Neural cell (in vitro differentiated cells): ENCODE results near the gene CDK13. TPM values are rescaled to one million over a fixed set of nuclear protein-coding genes. Genes with fewer than 3 reads are reported as not detected.

Experiments used
- H2AFZ ChIP-seq: fragments of 200-600, 300-800 bp; sonication (generic), shearing (Covaris generic); 2 replicates; pipeline ENCODE4 v1.6.0; 2014; ENCODE audit warnings: low read depth, mild to moderate bottlenecking, antibody characterized with exemption, low read length, moderate library complexity
- H3F3A ChIP-seq: fragments of 200-600 bp; shearing (Covaris generic); 2 replicates; pipeline ENCODE4 v1.6.1; 2016; ENCODE audit warnings: mild to moderate bottlenecking, moderate library complexity, mixed read lengths, antibody characterized with exemption, low read length; ENCODE audit not compliant: insufficient read depth, poor library complexity, severe bottlenecking
- H3K27ac ChIP-seq: fragments of 200-600, 300-800 bp; sonication (generic), shearing (Covaris generic); 2 replicates; pipeline ENCODE4 v1.5.1; 2014; ENCODE audit warnings: mild to moderate bottlenecking, low read length, moderate library complexity
- H3K27me3 ChIP-seq: fragments of 300-800, 200-600 bp; sonication (generic), shearing (Covaris generic); 2 replicates; pipeline ENCODE4 v1.6.0; 2014; ENCODE audit warnings: mild to moderate bottlenecking, low read depth, low read length, moderate library complexity; ENCODE audit not compliant: insufficient read depth
- H3K36me3 ChIP-seq: fragments of 300-800, 200-600 bp; sonication (generic), shearing (Covaris generic); 2 replicates; pipeline ENCODE4 v1.5.1; 2014; ENCODE audit warnings: mild to moderate bottlenecking, antibody characterized with exemption, low read length, moderate library complexity; ENCODE audit not compliant: insufficient read depth
- H3K4me2 ChIP-seq: fragments of 300-800, 200-600 bp; sonication (generic), shearing (Covaris generic); 2 replicates; pipeline ENCODE4 v1.6.0; 2014; ENCODE audit warnings: mild to moderate bottlenecking, low read length
- H3K4me3 ChIP-seq: fragments of 300-800, 200-600 bp; sonication (generic), shearing (Covaris generic); 2 replicates; pipeline ENCODE4 v1.5.1; 2014; ENCODE audit warnings: mild to moderate bottlenecking, low read length, moderate library complexity
- H3K79me2 ChIP-seq: fragments of 200-600 bp; shearing (Covaris generic); replicated peaks from 2 replicates; pipeline ENCODE4 v1.6.0; 2014; ENCODE audit warnings: mild to moderate bottlenecking, low read length, moderate library complexity; ENCODE audit not compliant: insufficient read depth
- H3K9ac ChIP-seq: fragments of 300-800, 200-600 bp; sonication (generic), shearing (Covaris generic); 2 replicates; pipeline ENCODE4 v1.6.1; 2016; ENCODE audit warnings: mild to moderate bottlenecking, low read length, mixed read lengths
- H3K9me2 ChIP-seq: fragments of 200-600 bp; shearing (Covaris generic); 2 replicates; pipeline ENCODE4 v1.6.1; 2016; ENCODE audit warnings: mild to moderate bottlenecking, low read length, mixed read lengths; ENCODE audit not compliant: insufficient read depth
- H3K9me3 ChIP-seq: fragments of 200-600, 300-800 bp; sonication (generic), shearing (Covaris generic); 2 replicates; pipeline ENCODE4 v1.6.1; 2016; ENCODE audit warnings: mild to moderate bottlenecking, mixed run types, low read length, moderate library complexity, mixed read lengths
- H4K20me1 ChIP-seq: fragments of 200-600 bp; shearing (Covaris generic); 2 replicates; pipeline ENCODE4 v1.6.1; 2016; ENCODE audit warnings: mild to moderate bottlenecking, mixed run types; ENCODE audit not compliant: insufficient read depth
- EP300 ChIP-seq: fragments of 450-650 bp; conservative IDR thresholded peaks from 2 replicates; pipeline ENCODE4 v1.6.1; 2014; ENCODE audit warnings: antibody characterized with exemption, mild to moderate bottlenecking, moderate library complexity; ENCODE audit not compliant: poor library complexity, severe bottlenecking
- EZH2 ChIP-seq: fragments of 200-600, 300-800 bp; shearing (Covaris generic), sonication (generic); IDR thresholded peaks from 2 replicates; pipeline ENCODE4 v1.6.1; 2014; ENCODE audit warnings: antibody characterized with exemption, low read length, borderline replicate concordance, mild to moderate bottlenecking; ENCODE audit not compliant: insufficient read depth, poor library complexity, severe bottlenecking
- MXI1 ChIP-seq: fragments of 450-650 bp; conservative IDR thresholded peaks from 2 replicates; pipeline ENCODE4 v1.6.1; 2014; ENCODE audit warnings: antibody characterized with exemption, mild to moderate bottlenecking; ENCODE audit not compliant: poor library complexity, severe bottlenecking
- POLR2AphosphoS5 ChIP-seq: IDR thresholded peaks from 2 replicates; pipeline ENCODE4 v1.6.1; 2012
- RAD21 ChIP-seq: fragments of 450-650 bp; conservative IDR thresholded peaks from 2 replicates; pipeline ENCODE4 v1.6.1; 2014; ENCODE audit warnings: antibody characterized with exemption, mild to moderate bottlenecking, moderate library complexity
- REST ChIP-seq: IDR thresholded peaks from 2 replicates; pipeline ENCODE4 v1.6.1; 2012; ENCODE audit warnings: borderline replicate concordance
- SMC3 ChIP-seq: fragments of 450-650 bp; conservative IDR thresholded peaks from 2 replicates; pipeline ENCODE4 v1.6.1; 2014; ENCODE audit warnings: antibody characterized with exemption, mild to moderate bottlenecking, moderate library complexity; ENCODE audit not compliant: poor library complexity
- TAF1 ChIP-seq: IDR thresholded peaks from 2 replicates; pipeline ENCODE4 v1.6.1; 2012; ENCODE audit warnings: low read depth
- polyA plus RNA-seq: library from polyadenylated mRNA; depleted of rRNA; stranded (reverse); fragments of >200 nt; gene quantifications from 2 replicates; pipeline ENCODE4 v1.2.3, GENCODE V29; 2014
- TF ChIP-seq, protein P1 (sequence below): fragments of 450-650 bp; IDR thresholded peaks from 2 replicates; pipeline ENCODE4 v1.5.1; 2014; ENCODE audit warnings: antibody characterized with exemption, mild to moderate bottlenecking, moderate library complexity; ENCODE audit not compliant: poor library complexity, severe bottlenecking

Gene CDK13
- polyA plus RNA-seq, 1 donor from 2014 or later = 27.0 TPM

DNA sequence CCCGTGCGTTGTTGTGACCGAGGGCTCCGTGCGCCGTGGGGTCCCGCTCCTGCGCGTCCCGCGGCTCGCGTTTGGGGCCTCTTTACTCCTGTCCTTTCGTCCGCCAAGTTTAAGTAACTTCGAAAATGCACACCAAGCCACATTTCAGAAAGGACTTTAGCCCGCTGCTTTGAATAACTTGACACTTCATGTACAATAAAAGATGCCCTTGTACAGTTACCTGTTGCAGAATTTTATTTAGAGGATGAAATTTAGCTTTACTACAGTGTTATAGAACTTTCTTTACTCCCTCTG is 185.2 kb downstream of the CDK13 start:
- Histone ChIP-seq H3K79me2 (peaks cover 29% of the 10 kb centered on the region), H3K27me3 (no peaks in the 10 kb centered on the region), H3K9ac (peak overlapping the region; percentile 86), H2AFZ (peak overlapping the region; percentile 98), H3K9me3 (no peaks in the 10 kb centered on the region), H3K27ac (no peak overlapping the region), H3K36me3 (no peaks in the 10 kb centered on the region), H3K4me2 (peak overlapping the region; percentile 82), H3K4me3 (peak overlapping the region; percentile 94), H3K9me2 (no peaks in the 10 kb centered on the region), H3F3A (no peaks in the 10 kb centered on the region), H4K20me1 (no peaks in the 10 kb centered on the region)
- TF ChIP-seq RAD21 = no peak
- no peak for TF ChIP-seq SMC3
- no peak for TF ChIP-seq MXI1
- no peak for TF ChIP-seq POLR2AphosphoS5
- TF ChIP-seq, protein P1, sequence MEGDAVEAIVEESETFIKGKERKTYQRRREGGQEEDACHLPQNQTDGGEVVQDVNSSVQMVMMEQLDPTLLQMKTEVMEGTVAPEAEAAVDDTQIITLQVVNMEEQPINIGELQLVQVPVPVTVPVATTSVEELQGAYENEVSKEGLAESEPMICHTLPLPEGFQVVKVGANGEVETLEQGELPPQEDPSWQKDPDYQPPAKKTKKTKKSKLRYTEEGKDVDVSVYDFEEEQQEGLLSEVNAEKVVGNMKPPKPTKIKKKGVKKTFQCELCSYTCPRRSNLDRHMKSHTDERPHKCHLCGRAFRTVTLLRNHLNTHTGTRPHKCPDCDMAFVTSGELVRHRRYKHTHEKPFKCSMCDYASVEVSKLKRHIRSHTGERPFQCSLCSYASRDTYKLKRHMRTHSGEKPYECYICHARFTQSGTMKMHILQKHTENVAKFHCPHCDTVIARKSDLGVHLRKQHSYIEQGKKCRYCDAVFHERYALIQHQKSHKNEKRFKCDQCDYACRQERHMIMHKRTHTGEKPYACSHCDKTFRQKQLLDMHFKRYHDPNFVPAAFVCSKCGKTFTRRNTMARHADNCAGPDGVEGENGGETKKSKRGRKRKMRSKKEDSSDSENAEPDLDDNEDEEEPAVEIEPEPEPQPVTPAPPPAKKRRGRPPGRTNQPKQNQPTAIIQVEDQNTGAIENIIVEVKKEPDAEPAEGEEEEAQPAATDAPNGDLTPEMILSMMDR = no peak
- no peak for TF ChIP-seq REST
- no peak for TF ChIP-seq EP300
- TF ChIP-seq TAF1 = no peak
- TF ChIP-seq EZH2 = no peak

- H3K9me3 ChIP-seq = no peaks in the 10 kb centered on the region
- no peaks in the 10 kb centered on the region for H3K36me3 ChIP-seq
- H2AFZ ChIP-seq = no peak overlapping the region
- no peak overlapping the region for H3K9ac ChIP-seq
- H3K27me3 ChIP-seq = no peaks in the 10 kb centered on the region
- TF ChIP-seq SMC3 = no peak
- no peak for TF ChIP-seq MXI1
- no peaks in the 10 kb centered on the region for H3K9me2 ChIP-seq
- no peaks in the 10 kb centered on the region for H3F3A ChIP-seq
- H3K79me2 ChIP-seq = peaks cover 16% of the 10 kb centered on the region
- no peak overlapping the region for H3K4me3 ChIP-seq
- no peak overlapping the region for H3K27ac ChIP-seq
- H3K4me2 ChIP-seq = no peak overlapping the region
- no peaks in the 10 kb centered on the region for H4K20me1 ChIP-seq
Measured at GRCh38 chr7:40137563-40137962, 187.5 kb downstream of the CDK13 start.

- Histone ChIP-seq H3K9ac (no peak overlapping the region), H3K4me3 (no peak overlapping the region), H3K36me3 (no peaks in the 10 kb centered on the region), H4K20me1 (no peaks in the 10 kb centered on the region), H3K27ac (no peak overlapping the region), H2AFZ (no peak overlapping the region), H3K79me2 (peaks cover 2% of the 10 kb centered on the region), H3K27me3 (no peaks in the 10 kb centered on the region), H3K9me3 (no peaks in the 10 kb centered on the region), H3K4me2 (no peak overlapping the region), H3K9me2 (no peaks in the 10 kb centered on the region), H3F3A (no peaks in the 10 kb centered on the region)
- TF ChIP-seq REST (no peak), TAF1 (no peak), EZH2 (no peak), POLR2AphosphoS5 (no peak), MXI1 (no peak), SMC3 (no peak), EP300 (no peak), RAD21 (no peak)
- TF ChIP-seq, protein P1 = no peak
Measured at GRCh38 chr7:40138973-40139372, 188.9 kb downstream of the CDK13 start.
